NCI-H526 (cell line): ENCODE results near the gene CRYL1.
"Not testable (repeated sequence)": the region's sequence is repeated elsewhere in the genome, so short reads cannot be mapped to it uniquely, and the experiment has no call there.

Experiments used
- DNase-seq, 2 experiments: peaks; one replicate each; lab custom pipeline; 2025; lab: John Stamatoyannopoulos, UW

The CRYL1 gene

DNA sequence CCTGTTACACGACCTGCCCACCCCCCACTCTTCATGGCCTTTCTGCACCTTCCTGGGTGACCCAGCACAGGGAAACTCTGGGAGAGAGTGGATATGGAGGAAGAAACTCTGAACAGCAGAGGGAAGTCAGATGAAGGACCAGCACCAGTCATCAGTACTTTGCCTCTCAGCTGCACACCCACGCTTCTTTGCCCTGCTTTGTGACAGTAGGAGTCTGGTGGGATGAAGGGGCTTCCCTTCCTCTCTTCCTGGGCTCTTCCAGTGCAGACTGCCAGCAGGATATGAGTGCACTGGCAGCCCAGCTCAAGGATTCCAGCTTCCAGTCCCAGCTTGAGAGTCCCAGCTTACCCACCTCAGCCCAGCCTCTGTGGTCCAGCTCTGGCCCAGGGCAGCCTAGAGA lies 68.9 kb downstream of the CRYL1 start:
- DNase-seq, result no peak

GRCh38 chr13:20451397-20451796 lies 74.3 kb downstream of the CRYL1 start:
- peak; percentile 62 to 72 for DNase-seq

GRCh38 chr13:20448470-20448869 lies 77.2 kb downstream of the CRYL1 start:
- DNase-seq, result no peak

GRCh38 chr13:20446900-20447299 lies 78.8 kb downstream of the CRYL1 start:
- DNase-seq, result no peak

DNA sequence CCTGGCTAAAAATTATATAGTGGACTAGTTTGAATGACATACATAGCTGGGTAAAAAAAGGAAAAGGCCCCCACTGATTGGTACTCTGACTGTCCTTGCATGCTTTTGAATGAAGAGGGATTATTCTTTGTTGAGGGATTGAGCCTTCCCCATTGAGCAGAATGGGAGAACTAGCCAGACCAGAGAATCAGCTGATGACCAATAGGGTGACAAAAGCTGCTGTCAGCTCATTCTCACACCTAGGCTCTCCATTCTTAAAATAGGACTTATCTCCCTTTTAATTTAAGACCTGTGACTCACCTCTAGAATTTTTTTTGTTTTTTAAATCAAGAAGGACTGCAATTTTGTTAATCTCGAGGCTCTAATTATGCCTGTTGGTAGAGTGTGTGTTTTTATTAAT lies 79.3 kb downstream of the CRYL1 start:
- DNase-seq, result no peak

DNA sequence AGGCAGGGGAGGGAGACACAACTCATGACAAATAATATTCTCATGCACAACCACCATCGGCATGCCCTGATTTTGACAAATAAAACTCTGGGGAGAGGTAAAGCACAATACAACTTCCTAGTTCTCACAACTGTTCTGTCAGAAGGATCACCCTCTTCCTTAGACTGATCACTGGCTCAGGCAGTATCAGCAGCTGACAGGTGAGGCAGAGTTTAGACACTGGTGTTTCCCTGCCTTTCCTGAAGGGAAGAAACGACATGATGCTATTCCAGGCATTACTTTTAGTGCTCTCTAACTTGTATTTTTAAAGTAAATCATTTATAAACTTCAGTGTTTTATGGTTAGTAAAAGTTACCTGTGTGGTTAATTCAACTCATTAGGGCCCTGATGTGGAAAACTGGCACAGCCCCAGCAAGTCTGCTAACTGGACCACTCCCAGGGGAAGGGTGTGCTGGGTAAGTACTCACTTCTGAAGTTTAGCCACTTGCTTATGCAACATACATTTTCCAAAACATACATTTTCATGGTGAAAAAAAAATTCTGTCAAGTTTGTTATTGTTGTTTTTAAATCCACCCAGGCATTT lies 82.8 kb downstream of the CRYL1 start:
- peak; percentile 32 to 49 for DNase-seq

GRCh38 chr13:20442375-20442774 lies 83.3 kb downstream of the CRYL1 start:
- DNase-seq, result peak; percentile 83 to 84

- DNase-seq, result peak; percentile 93 to 96
Measured at GRCh38 chr13:20441879-20442278, 83.8 kb downstream of the CRYL1 start.

GRCh38 chr13:20441056-20441455 lies 84.6 kb downstream of the CRYL1 start:
- DNase-seq, result peak; percentile 93 to 95

DNA sequence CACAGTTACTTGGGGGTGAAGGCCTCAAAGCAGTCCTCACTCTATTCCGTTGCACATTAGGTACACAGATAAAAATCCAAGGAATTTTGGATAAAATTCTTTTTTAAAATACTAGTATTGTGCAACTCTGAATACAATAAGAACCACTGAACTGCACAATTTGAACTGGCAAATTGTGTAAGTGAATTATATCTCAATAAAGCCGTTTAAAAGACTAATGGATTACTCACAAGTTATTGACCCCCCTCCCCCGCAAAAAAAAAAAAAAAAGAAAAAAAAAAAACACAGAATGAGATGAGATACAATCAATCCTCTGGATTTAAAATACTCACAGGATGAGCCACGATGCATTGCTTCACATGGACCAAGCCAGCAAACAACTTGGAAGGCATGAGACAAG lies 86.4 kb downstream of the CRYL1 start:
- DNase-seq, result no peak

- DNase-seq, result no peak
Measured at GRCh38 chr13:20438801-20439200, 86.9 kb downstream of the CRYL1 start.

- no peak for DNase-seq
Measured at GRCh38 chr13:20436505-20436904, 89.2 kb downstream of the CRYL1 start.

DNA sequence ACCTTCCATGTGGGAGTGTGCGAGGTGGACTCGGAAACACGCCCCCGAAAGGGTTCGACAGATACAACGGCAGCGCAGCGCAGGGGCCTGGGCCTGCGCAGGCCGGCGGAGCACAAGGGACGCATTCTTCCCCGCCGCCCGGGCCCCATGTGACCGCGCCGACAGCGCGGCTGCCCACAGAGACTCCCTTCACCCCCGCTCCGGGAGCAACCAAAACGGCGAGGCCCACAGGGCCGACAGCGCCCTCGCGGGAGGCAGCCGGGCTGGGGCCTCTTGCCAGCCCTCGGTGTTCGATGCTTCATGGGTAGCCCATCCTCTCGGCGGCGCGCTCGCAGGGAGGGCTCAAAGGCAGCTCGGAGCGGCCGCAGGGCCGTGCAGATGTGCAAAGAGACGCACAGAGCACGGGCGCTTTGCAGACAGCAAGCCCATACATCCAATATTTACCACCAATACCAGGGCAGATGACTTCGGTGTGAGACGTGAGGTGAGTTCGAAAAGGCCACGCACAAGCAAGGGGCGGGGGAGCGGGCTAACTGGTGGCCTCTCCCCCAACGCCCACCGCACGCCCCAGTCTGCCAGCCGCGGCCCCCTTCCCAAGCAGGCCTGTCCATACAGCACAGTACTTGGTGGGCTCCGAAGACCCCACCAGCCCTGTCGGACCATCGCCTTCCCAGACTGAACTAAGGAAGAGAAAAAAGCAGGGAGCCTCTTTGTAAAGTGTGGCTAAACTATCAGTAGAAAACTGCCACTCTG lies 89.9 kb downstream of the CRYL1 start:
- no peak for DNase-seq

- not testable (repeated sequence) for DNase-seq
Measured at GRCh38 chr13:20434210-20434609, 91.4 kb downstream of the CRYL1 start.

DNA sequence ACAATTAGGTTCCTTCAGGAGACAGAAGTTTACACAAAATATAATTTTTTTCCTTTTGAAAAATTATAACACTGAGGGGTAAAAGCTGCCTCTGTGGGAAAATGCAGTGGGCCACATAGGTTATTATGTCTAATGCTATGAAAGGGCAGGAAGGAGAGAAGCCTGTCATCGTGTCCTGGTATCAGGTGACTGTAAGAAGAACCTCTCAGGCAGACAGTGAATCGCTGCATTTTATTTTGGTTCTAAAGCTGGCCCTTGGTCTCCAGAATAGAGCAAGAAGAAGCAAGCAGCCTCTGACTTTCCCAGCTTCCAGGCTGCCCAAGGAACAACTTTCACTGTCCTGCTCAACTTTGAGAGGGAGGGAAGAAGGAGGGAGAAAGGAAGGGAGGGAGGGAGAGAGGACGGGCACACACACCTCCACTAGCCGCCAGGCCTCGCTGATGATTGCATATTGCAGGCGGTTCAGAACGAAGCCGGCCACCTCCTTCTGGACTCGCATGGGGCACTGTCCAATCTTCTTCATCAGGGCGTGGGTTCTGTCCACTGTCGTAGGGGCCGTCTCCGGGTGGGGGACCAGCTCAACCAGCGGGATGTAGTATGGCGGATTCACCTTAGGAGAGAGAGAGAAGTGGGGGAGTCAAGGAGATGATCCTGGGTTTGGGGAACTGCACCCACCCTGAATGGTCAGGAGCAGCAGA lies 93.8 kb downstream of the CRYL1 start:
- peak; percentile 29 to 54 for DNase-seq

DNA sequence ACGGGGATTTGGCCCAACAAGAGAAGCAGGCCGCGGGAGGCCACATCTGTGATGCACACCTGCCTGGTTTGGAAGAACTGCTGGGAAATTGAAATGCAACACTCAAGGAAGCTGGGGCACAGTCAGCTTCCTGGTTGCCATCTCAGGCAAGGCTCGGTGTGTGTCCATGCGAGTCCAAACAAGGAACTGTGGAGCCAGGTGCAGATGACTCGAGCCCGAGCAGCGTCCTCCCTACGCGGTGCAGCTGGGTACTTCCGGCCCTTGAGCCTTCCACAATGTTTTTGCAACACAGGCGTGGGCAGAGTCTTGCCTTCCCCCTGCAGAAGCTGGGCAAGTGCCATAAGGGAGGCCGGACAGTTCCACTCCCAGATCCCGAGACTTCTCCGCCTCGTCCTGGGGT lies 94.6 kb downstream of the CRYL1 start:
- DNase-seq, result peak; percentile 58 to 81

- no peak for DNase-seq
Measured at GRCh38 chr13:20430296-20430695, 95.4 kb downstream of the CRYL1 start.

DNA sequence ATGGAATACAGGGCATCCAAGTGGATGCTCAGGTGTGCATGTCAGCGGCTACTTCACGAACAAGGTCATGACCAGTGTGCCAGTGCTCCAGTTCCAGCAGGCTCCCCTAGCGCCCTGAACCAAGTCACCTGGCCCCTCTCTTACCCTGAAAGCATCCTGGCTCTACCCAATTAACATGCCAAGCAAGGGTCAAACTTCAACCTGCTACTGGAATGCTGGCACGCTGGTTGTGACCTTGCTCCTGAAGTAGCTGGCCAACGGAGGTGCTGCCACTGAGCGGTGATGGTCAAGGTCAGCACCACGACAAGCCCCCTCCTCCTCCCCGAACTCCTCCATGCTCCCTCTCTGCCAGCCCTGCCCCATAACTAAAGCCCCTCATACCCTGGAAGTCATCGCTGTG lies 96.0 kb downstream of the CRYL1 start:
- no peak for DNase-seq

DNA sequence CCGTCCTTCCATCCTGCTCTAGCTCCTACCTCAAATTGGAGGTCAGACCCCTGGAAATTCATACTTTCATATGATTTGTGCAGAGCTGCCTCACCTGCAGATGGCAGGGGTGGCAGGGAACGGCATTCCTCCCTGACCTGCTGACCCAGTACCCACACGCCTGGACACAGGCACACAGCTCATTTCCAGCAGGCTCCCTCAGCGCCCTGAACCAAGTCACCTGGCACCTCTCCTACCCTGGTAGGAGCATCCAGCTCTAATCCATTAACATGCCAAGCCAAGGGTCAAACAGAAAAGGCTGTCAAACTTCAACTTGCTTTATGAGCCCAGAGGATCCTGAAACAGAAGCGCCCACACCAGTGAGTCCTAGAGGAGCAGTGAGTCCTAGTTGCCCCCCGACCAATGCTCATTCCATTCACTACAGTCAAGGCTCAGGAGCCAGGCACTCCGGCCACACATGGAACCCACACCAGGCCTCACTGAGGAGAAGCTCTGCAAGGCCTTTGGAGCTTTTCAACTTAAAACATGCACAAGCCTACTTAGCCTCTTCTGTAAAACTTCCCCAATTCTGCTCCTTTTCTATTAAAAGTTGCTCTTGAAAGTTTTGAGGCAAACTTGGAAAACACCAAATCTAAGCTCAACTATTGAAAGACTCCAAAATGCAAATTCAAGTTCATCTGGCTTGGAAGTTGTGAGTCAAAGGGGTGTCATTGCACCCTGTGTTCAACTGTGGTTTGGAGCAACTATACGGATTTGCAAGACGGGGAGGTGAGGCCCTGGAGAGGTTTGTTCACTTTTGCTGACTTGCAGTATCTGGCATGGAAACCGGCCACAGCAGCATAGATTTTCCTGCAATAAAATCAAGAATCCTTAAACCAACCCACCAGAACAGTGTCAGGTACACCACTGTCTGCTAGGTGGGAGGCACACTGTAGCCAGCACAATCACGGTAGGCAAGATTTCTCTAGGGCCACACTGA lies 96.7 kb downstream of the CRYL1 start:
- no peak for DNase-seq

DNA sequence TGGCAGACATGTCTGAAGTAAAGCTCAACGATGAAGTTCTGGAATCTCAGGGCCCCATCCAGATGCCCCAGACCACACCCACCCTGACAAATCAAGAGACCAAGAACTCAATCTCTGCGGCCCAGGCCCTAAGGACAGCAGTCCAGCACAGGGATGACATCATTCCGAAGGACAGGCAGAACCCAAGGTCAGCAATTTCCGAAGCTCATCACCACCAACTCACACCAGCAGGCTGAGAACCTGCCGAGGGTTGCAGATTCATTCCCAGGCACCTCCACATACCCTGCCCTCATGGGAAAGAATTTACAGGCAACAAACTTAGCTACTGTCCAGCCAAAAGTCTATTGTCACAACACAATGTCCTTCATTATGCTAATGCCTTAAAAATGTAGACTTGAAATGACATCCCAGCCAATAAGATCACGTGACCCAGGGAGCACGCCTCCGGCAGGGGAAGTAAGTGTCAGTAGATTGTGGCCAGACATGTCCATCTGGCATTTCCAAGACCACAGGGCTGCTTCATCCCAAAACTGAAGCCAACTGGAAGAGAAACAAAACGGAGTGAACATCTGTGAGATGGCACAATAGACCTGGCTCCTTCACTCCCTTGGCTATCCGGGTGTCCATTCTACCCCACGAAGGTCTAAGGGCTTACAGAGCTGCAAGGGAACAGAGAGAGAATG lies 98.8 kb downstream of the CRYL1 start:
- no peak for DNase-seq

DNA sequence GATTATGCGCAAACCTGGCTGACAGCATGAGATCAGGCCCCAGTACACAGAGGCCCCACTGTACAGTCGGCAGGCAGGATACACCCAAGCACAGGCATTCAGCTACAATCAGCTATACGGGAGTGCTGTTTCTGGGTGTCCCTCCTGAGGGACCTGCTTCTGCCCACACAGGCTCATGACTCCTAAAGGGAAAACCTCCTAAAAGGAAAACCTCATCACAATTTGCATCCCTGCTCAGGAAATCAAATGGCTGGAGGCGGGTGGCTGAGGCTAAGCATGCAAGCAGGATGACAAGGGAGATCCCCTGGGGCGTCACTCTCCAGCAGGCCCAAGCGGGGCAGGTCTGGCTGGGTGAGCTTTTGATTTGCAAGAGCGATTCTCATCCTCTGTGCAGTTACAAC lies 99.8 kb downstream of the CRYL1 start:
- DNase-seq, result peak; percentile 95 to 97
